Stomach (tissue), 9 donors: ENCODE results near the gene HVCN1. TPM values are rescaled to one million over a fixed set of nuclear protein-coding genes. Genes with fewer than 3 reads are reported as not detected.
"Not testable (repeated sequence)": the region's sequence is repeated elsewhere in the genome, so short reads cannot be mapped to it uniquely, and the experiment has no call there.

Source experiments
- DNase-seq, 2 donors: peaks; one replicate each; pipeline versions ENCODE4 v3.0.0 to v3.0.0-alpha.2; 2013 to 2019
- H3K27ac ChIP-seq, 5 donors: fragments of 200-600 bp in 4 of 5; sonication (generic) in 4 of 5; one replicate each; pipeline ENCODE4 v1.5.1; 2013 to 2019; ENCODE audit warnings: mild to moderate bottlenecking in 1 of 5, moderate library complexity in 1 of 5
- H3K27me3 ChIP-seq, 3 donors: fragments of 200-600 bp; sonication (generic); one replicate each; pipeline ENCODE4 v1.5.1; 2017 to 2019; ENCODE audit warnings: mixed run types in 1 of 3
- H3K36me3 ChIP-seq, 4 donors: fragments of 200-600 bp; sonication (generic); 1 replicate in 3 of 4; 2 replicates in 1 of 4; pipeline ENCODE4 v1.5.1; 2016 to 2019
- H3K4me1 ChIP-seq, 4 donors: fragments of 200-600 bp; sonication (generic); one replicate each; pipeline ENCODE4 v1.5.1; 2016 to 2019
- H3K4me3 ChIP-seq, 4 donors: fragments of 200-600 bp; sonication (generic) in 3 of 4; one replicate each; pipeline ENCODE4 v1.5.1; 2016 to 2019; ENCODE audit warnings: mild to moderate bottlenecking in 1 of 4
- H3K9me3 ChIP-seq, 4 donors: fragments of 200-600 bp; sonication (generic); one replicate each; pipeline ENCODE4 v1.5.1; 2016 to 2019
- EP300 ChIP-seq: sonication (generic); formaldehyde crosslinking; IDR thresholded peaks from one replicate; pipeline ENCODE4 v1.6.1; 2017; ENCODE audit warnings: antibody characterized with exemption
- POLR2A ChIP-seq, 4 donors: fragments of 450-650 bp; IDR thresholded peaks; one replicate each; pipeline ENCODE4 v1.6.1; 2016; ENCODE audit warnings: antibody characterized with exemption in 4 of 4, control low read depth in 2 of 4, mild to moderate bottlenecking in 1 of 4, moderate library complexity in 1 of 4
- POLR2AphosphoS5 ChIP-seq, 3 donors: sonication (generic); formaldehyde crosslinking; IDR thresholded peaks; one replicate each; pipeline ENCODE4 v1.6.1; 2016; ENCODE audit warnings: antibody characterized with exemption in 3 of 3
- WGBS, 5 donors: extraction: QIAGEN DNeasy Blood & Tissue Kit in 3 of 5; methylation state at CpG; one replicate each; pipeline versions ENCODE4 v1.1.5 to v1.1.7; 2013 to 2018; 5-methylcytosine and 5-hydroxymethylcytosine counted together
- intact Hi-C: fragments of 100-400 bp; cut with DNase I; formaldehyde crosslinking; loops from one replicate; pipeline ENCODE4 v1.15.1; 2023; ENCODE audit warnings: low total_unique reads
- polyA plus RNA-seq, 3 donors: library from polyadenylated mRNA; stranded (reverse); fragments of 200-250 nt; gene quantifications; one replicate each; pipeline ENCODE4 v1.2.3, GENCODE V29; 2013
- total RNA-seq, 5 donors: library from RNA; depleted of rRNA; stranded (reverse); fragments of >200 nt; gene quantifications; one replicate each; pipeline versions ENCODE4 v1.1.0 to v1.2.3, GENCODE V29; 2014 to 2016
- TF ChIP-seq, protein P1 (sequence below), 7 experiments: fragments of 450-650 bp in 4 of 7; fragments of 200-600 bp in 3 of 7; sonication (generic) in 3 of 7; IDR thresholded peaks; one replicate each; pipeline ENCODE4 v1.5.1; 2016 to 2019; ENCODE audit warnings: antibody characterized with exemption in 7 of 7, control low read depth in 2 of 7, mild to moderate bottlenecking in 1 of 7
- donor health status: healthy with polysubstance abuse.
- donor health status: Bipolar disorder and iron deficiency.
- donor health status: healthy.

The HVCN1 gene
- total and polyA plus RNA-seq, 8 donors = 1.3 to 7.0 (median 4.8) TPM; not detected in 2

DNA sequence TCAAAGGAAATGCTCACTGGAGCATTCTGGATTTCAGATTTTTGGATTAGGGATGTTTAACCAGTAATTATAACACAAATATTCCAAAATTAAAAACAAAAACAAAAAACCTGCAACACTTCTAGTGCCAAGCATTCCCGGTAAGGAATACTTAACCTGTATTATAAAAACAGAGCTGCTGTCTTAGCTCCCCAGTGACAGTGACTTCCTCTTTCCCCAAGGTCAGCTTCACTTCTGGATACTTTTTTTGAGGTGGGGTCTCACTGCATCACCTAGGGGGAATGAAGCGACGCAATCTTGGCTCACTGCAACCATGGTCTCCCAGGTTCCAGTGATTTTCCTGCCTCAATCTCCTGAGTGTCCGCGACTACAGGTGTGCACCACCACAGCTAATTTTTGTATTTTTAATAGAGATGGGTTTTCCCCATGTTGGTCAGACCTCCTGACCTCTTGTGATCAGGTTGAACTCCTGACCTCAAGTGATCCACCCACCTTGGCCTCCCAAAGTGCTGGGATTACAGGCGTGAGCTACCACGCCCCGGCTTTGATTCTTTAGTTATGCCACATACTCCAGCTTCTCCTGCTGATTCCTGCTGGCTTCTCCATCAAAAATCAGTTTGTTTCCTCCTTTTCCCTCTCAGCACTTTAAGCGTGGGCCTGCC, 37.9 kb upstream of the HVCN1 start:
- TF ChIP-seq, protein P1, sequence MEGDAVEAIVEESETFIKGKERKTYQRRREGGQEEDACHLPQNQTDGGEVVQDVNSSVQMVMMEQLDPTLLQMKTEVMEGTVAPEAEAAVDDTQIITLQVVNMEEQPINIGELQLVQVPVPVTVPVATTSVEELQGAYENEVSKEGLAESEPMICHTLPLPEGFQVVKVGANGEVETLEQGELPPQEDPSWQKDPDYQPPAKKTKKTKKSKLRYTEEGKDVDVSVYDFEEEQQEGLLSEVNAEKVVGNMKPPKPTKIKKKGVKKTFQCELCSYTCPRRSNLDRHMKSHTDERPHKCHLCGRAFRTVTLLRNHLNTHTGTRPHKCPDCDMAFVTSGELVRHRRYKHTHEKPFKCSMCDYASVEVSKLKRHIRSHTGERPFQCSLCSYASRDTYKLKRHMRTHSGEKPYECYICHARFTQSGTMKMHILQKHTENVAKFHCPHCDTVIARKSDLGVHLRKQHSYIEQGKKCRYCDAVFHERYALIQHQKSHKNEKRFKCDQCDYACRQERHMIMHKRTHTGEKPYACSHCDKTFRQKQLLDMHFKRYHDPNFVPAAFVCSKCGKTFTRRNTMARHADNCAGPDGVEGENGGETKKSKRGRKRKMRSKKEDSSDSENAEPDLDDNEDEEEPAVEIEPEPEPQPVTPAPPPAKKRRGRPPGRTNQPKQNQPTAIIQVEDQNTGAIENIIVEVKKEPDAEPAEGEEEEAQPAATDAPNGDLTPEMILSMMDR (IDR thresholded peaks at IDR 0.05) = no peak
- no peak for TF ChIP-seq EP300
- no peak for TF ChIP-seq POLR2A (IDR thresholded peaks at IDR 0.05)
- no peak for TF ChIP-seq POLR2AphosphoS5 (IDR thresholded peaks at IDR 0.05)
- H3K4me3 ChIP-seq = no peak overlapping the region
- H3K9me3 ChIP-seq = no peaks in the 10 kb centered on the region
- H3K36me3 ChIP-seq = peaks cover 56 to 100% (median 98%) of the 10 kb centered on the region in 4 donors
- H3K4me1 ChIP-seq = peaks cover 0 to 37% (median 19%) of the 10 kb centered on the region in 4 donors
- DNase-seq = no peak
- 86 to 92% (median 87%) methylated on average over 9 of the region's 9 CpGs for WGBS, 5 donors
- intact Hi-C loops = no loop called here
- H3K27ac ChIP-seq = no peak overlapping the region
- no peaks in the 10 kb centered on the region for H3K27me3 ChIP-seq

DNA sequence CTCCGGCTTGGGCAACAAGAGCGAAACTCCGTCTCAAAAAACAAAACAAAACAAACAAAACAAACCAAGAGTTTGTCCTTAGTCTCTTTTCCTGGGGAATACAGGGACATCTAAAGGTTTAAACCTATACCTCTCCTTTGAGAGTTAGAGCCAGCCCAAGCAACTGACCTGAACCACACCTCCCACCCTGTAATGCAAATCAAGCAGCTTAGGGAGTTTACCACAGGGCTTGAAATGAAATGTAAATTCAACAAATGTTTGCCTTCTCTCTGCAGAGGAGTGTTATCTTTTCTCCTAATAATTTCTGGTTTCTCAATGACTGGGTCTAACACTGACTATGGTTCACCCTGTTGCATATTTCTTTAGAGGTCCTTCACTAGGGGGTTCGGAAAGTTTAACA, 37.1 kb upstream of the HVCN1 start:
- TF ChIP-seq, protein P1 (IDR thresholded peaks at IDR 0.05) = no peak
- peaks cover 64 to 100% (median 98%) of the 10 kb centered on the region in 4 donors for H3K36me3 ChIP-seq
- no peaks in the 10 kb centered on the region for H3K27me3 ChIP-seq
- no peak overlapping the region for H3K4me3 ChIP-seq
- DNase-seq = no peak
- WGBS, 5 donors = 89 to 96% (median 94%) methylated on average over 4 of the region's 4 CpGs
- intact Hi-C loops = no loop called here
- H3K4me1 ChIP-seq = peaks cover 0 to 28% (median 14%) of the 10 kb centered on the region in 4 donors
- no peaks in the 10 kb centered on the region for H3K9me3 ChIP-seq
- no peak overlapping the region for H3K27ac ChIP-seq

DNA sequence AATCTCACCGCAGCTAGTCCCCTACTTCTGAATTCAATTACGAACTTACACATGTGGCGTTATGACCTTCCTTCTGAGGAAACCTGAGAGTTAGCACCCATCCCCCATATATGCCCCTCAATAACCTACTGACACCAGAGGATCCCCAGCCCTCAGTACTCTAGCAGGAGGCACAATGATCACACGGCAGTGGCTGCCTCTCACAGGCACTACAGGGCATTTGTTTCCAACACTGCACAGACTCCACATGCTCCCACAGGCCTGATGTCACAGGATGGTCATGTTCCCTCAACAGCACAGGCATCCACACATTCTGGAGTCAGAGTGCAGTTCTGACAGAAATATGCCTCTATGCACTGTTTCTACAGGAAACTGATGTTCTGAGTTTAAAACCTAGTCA, 36.4 kb upstream of the HVCN1 start:
- peaks cover 66 to 100% (median 98%) of the 10 kb centered on the region in 4 donors for H3K36me3 ChIP-seq
- DNase-seq = no peak
- no peaks in the 10 kb centered on the region for H3K27me3 ChIP-seq
- intact Hi-C loops = no loop called here
- TF ChIP-seq EP300 (no peak), POLR2A (IDR thresholded peaks at IDR 0.05) (no peak), POLR2AphosphoS5 (IDR thresholded peaks at IDR 0.05) (no peak)
- TF ChIP-seq, protein P1 (IDR thresholded peaks at IDR 0.05) = no peak
- no peak overlapping the region for H3K4me3 ChIP-seq
- H3K27ac ChIP-seq = no peak overlapping the region
- no peaks in the 10 kb centered on the region for H3K9me3 ChIP-seq
- peaks cover 0 to 22% (median 11%) of the 10 kb centered on the region in 4 donors for H3K4me1 ChIP-seq
- 82 to 91% (median 86%) methylated on average over 4 of the region's 4 CpGs for WGBS, 5 donors

DNA sequence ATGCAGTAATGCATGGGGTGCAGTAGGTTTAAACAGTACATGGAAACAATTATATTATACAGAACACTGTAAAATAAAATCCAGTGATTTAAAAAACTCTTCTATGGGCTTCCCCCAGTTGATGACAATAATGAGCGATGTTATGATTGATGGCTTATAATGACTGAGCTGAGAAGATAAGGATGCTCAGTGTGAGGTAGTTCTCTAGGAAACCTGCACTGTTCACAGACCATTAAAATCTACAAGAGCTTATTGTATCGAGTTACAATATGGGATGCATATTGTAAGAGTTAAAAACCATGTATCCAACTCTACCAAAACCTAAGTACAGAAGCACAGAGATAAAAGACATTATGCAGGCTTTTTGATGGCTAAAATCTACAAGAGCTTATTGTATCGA, 34.0 kb upstream of the HVCN1 start:
- DNase-seq, H3K9me3 ChIP-seq, H3K4me3 ChIP-seq, H3K27ac ChIP-seq, H3K27me3 ChIP-seq, intact Hi-C loops: not testable (repeated sequence)
- H3K36me3 ChIP-seq = peaks cover 63 to 100% (median 98%) of the 10 kb centered on the region in 4 donors
- peaks cover 0 to 15% (median 4%) of the 10 kb centered on the region in 4 donors for H3K4me1 ChIP-seq
- whole genome bisulfite sequencing, 5 donors = 90 to 94% (median 91%) methylated on average over 3 of the region's 3 CpGs

DNA sequence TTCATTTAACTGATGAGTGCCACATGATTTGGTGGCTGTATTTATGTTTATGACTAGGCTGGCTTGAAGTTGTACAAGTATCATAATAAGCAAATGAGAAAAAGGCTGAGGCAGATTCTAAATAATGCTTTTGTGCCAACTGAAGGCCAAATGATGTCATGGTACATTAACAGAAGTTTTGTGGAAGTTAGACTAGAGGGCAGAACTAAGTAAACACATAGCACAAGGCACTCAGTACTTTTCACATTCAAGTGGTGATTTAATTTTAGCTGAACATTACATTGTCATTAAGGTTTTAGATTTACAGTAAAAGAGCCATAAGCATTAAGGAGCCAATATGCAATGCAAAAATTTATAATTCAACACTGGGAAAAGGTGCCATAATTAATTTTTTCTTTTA, 32.7 kb upstream of the HVCN1 start:
- Histone ChIP-seq H3K9me3 (no peaks in the 10 kb centered on the region), H3K27ac (no peak overlapping the region), H3K27me3 (no peaks in the 10 kb centered on the region), H3K36me3 (peaks cover 57 to 99% (median 99%) of the 10 kb centered on the region in 4 donors), H3K4me3 (no peak overlapping the region), H3K4me1 (peaks cover 0 to 8% (median 3%) of the 10 kb centered on the region in 4 donors)
- intact Hi-C loops = no loop called here
- TF ChIP-seq POLR2AphosphoS5 (IDR thresholded peaks at IDR 0.05) (no peak), POLR2A (IDR thresholded peaks at IDR 0.05) (no peak), EP300 (no peak)
- TF ChIP-seq, protein P1 (IDR thresholded peaks at IDR 0.05) = no peak
- no peak for DNase-seq
